ENCODE measurements around the gene CYP4F11.
"Not testable (repeated sequence)": the region's sequence is repeated elsewhere in the genome, so short reads cannot be mapped to it uniquely, and the experiment has no call there.

Gene CYP4F11

GRCh38 chr19:15874821-15875474 is 59.4 kb downstream of the CYP4F11 start:
- no peak for ATAC-seq

- ATAC-seq = not testable (repeated sequence)
These were observed 60.6 kb downstream of the CYP4F11 start for GRCh38 chr19:15873771-15874170.

DNA sequence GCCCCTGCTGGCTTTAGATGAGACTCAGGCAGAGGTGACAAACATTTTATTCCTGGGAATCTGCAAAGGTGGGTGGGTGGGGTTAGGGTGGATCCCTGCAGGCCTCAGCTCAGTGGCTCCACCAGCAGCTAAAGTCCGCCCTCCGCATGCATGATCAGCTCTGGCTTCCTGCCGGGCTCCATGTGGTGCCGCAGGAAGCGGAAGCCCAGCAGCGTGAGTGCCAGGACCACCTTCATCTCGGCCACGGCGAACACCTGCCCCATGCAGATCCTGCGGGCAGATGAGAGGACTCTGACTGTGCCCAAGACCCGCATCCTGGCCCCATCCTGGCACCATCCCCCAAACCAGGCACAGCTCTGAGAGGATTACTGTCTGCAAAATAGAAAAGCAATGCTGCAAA is 62.8 kb downstream of the CYP4F11 start:
- no peak for ATAC-seq

GRCh38 chr19:15869873-15870272 is 64.5 kb downstream of the CYP4F11 start:
- no peak for ATAC-seq

GRCh38 chr19:15869109-15869555 is 65.2 kb downstream of the CYP4F11 start:
- peak; percentile 41 to 59 for ATAC-seq

DNA sequence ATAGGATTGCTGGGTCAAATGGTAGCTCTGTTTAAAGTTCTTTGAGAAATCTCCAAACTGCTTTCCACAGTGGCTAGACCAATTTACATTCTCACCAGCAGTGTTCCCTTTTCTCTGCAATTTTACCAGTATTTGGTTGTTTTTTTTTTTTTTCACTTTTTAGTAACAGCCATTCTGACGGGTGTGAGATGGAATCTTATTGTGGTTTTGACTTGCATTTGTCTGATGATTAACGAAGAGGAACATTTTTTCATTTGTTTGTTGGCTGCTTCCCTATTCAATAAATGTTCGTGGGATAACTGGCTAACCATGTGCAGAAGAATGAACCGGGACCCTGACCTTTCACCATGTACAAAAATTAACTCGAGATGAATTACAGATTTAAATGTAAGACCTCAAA is 67.7 kb downstream of the CYP4F11 start:
- no peak for ATAC-seq

DNA sequence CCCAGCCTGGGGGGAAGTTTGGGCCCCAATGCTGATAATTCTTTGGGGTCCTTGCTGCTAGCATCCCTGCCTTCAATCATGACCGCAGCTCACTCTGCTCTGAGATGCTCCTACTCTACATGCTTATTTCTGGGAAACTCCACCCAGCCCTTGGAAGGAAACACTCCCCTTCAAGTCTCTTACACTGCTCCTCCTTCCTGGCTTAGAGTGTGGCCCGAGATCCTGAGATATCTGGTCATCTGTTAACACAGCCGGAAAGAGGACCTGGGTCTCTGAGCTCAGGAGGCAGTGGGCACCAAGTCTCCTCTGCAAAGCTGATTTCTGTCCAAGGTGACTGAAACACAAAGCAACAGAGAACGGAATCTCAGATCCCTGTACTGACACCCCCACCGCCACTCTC is 69.5 kb downstream of the CYP4F11 start:
- no peak for ATAC-seq

GRCh38 chr19:15863272-15863671 is 71.1 kb downstream of the CYP4F11 start:
- no peak for ATAC-seq

GRCh38 chr19:15862444-15862843 is 71.9 kb downstream of the CYP4F11 start:
- no peak for ATAC-seq
